ENCODE results near the gene ANKRD11.
"Not testable (repeated sequence)": the region's sequence is repeated elsewhere in the genome, so short reads cannot be mapped to it uniquely, and the experiment has no call there.

ANKRD11 gene

DNA sequence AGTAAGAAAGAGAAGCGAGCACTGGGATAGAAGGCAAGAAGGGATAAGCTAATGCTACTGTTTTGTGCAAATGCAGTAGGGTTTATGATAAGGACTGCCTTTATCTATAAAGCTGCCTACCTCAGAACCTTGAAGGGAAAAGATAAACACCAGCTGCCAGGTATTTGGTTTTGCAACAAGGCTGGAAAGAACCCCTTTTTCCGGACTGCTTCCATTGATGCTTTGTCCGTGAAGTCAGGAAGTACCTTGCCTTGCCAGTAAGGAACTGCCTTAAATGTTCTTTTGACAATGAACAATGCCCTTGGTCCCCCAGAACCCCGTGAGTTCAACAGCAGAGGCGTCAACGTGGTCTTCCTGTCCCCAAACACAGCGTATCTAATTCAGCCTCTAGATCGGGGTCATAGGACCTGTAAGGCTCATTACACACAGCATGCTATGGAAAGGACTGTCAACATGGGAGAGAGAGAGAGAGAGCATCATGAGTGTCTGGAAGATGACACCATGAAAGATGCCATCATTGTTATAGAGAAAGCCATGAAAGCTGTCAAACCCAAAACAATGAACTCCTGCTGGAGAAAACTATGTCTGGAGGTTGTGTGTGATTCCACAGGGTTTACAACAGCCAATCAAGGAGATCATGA lies 113.4 kb downstream of the ANKRD11 start:
- DNase-seq = no peak

DNA sequence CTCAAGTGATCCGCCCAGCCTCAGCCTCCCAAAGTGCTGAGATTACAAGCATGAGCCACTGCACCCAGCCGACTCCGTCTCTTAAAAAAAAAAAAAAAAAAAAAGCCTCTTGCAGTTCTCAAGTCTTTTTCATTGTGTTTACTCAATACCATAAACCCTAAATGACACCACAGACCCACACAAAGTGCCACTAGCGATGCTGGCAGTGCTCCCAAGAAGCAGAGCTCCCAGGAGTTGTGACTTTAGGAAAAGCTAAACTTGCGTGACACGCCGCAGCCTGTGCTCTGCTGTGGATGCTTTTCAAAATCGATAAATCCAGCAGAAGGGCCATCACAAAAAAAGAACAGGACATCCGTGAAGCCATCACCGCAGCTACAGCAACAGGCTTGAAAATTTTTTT lies 114.7 kb downstream of the ANKRD11 start:
- DNase-seq = no peak

DNA sequence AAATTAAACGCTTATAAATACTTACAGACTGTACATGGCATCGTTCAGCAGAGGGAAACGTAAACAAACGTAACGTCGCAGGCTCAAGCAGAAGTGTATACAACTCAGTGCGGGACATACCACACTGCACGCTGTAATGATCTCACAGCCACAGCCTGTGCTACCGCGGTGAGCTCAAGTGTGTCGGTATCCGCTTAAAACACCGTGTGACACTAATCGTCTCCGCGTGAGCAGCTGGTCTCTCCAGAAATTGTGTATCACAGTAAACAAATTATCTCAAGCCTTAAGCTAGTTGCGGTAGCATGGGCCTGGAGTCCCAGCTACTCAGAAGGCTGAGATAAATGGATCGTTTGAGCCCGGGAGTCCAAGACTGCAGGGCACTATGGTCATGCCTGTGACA lies 115.3 kb downstream of the ANKRD11 start:
- DNase-seq = no peak

DNA sequence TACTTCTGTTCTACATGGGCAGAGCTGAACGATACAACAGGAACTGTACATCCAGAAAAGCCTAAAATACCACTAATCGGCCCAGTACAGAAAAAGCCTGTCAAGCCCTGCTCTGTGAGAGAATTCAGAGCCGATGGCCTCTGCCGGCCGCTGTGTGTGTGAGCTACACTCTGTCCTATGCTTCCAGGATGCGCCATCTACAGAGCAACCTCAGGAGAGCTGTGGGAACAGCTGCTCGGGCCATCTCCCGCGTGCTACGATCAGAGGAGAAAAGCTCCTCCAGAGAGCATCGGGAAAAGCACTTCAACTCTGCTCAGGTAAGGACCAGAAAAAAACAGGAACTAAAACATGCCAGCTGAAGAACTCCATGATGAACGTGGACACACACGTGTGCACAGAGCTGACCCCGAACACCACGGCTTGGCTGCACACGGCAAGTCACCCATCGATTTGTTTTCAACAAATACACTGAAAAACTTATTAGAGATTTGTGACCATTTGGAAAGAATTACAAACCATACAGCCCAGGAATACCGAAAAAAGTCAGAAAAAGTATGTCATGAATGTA lies 115.9 kb downstream of the ANKRD11 start:
- no peak for DNase-seq

DNA sequence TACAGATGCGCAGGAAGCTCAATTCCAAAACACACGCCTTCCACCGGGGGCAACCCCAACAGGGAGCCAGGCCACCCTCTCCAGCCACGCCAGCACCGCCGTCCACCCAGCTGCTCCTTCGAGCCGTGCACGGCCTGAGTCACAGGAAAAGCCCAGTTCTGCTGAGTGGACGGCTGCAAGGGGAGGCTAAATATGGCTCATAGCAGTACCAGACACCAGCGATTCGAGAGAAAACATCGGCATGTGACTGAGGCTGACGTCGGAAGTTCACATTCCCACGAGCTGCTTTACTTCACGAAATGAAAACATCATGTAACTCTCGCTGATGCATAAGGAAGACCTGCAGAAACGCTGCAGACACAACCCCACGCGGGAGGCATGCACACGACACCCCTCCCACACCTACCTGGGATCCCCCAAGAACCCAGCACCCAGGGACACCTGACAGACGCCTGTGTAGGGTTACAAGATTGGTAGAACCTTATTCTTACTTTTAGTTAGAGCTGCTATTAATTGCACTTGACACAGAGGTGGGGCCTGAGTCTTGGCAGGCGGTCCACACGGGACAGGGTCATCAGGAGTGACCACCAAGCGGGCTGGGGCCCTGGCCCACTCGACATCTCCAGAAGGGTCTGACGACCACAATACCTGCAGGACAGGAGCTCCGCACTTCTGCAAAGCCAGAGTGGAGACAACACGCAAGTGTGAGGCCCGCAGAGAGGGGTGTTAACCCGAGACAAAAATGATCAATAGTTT lies 116.8 kb downstream of the ANKRD11 start:
- no peak for DNase-seq

DNA sequence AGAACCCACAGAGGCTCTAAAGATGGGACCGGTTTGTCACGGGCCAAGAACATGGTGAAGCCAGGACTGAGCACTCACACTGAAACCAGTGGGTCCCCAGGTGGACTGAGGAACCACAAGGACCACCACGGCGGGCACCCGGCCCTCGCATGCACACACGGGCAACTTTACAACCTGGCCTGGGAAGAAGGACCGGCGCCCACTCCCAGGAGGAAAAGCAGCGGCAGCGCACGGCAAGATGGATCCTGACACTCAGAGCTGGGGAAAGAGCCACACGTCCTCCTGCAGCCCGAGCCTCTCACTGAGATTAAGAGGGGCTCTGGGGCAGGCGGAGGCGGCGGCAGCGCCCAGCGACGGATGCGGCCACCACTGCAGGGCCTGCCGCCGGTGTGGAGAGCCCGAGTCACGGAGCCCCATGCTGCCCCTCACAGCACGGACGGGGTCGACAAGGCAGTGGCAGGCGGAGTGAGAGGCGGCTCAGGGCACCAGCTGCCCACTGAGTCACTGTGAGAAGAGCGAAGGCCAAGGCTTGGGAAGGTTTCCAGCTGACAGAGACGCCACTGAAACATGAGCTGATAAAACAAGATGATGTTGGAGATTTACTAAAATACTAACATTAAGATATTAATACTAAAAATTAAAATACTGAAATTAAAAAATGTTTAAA lies 118.3 kb downstream of the ANKRD11 start:
- DNase-seq = no peak

DNA sequence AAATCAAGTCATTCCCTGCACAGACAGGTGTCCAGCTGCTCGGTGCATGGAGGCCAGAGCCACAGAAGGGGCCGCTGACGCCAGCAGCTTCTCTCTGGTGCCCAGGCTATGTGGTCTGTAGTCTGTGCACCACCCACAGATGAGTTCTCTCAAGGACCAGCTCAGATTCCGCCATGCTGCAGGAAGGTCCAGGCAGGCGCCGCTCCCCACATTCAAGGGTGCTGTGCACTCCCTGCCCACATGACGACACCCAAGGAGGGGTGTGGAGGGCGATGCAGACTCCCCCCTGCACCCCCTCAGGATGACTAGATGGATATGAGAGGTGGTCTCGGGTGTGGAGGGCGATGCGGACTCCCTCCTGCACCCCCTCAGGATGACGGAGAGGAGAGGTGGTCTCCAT lies 119.0 kb downstream of the ANKRD11 start:
- no peak for DNase-seq

DNA sequence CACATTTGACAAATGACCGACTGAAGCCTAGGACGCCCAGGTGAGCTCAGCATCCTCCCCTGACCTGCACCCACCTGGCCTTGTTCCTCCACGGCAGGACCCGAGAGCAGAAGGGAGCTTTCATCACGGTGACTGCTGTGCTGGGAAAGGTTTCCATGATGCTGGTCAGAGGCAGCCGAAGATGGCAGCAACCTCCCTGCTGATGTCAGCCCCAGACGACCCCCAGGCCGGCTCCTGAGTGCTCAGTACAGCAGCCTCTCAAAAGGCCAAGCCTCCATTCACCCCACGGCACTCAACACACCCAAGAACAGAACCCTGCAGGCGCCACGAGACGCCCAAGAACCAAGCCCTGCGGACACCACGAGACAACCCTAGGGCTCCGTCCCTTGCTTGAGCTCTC lies 119.8 kb downstream of the ANKRD11 start:
- DNase-seq = no peak

DNA sequence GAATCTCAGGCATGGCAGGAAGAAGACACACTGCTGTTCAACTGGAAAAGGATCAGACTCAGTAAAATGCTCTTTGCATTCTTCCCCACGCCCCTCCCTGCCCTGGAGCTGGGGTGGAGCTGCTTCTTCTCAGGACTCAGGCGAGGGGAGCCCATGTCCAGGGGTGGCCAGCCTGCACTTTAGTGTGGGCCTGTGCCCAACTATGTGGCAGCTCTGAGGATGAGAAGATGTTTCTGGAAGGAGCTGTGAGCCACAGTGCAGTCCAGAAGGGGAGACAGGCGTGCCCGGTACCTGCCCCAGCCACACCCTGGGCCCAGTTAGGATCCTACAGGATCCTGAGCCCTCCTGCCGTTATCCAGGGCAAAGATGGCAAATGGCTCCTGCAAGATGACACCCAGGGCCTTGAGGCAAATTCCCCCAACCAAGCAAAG lies 120.3 kb downstream of the ANKRD11 start:
- DNase-seq = no peak

DNA sequence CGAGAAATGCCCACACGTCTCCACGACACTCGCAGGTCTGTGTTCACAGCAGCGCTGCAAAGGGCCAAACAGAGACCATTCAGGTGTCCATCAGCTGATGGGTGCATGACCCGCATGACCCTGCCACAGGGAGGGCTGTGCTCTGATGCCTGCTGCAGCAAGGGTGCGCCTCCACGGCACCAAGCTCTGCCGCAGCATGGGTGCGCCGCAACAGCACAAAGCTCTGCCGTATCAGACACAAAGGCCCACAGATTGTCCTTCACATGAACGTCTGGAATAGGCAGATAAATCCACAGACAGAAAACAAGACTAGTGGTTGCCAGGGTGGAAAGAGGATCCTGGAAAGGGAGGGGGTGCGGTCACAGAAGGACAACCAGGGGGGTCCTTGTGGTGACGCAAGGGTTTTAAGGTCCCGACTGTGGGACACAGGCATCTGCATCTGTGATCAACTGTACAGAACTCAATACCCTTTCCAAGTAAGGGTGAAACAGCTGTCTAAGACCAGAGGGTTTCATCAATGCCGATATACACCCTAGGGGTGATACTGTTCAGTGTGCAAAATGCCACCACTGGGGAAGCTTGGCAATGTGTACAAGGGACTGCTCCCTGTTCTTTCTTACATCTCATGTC lies 121.0 kb downstream of the ANKRD11 start:
- no peak for DNase-seq

DNA sequence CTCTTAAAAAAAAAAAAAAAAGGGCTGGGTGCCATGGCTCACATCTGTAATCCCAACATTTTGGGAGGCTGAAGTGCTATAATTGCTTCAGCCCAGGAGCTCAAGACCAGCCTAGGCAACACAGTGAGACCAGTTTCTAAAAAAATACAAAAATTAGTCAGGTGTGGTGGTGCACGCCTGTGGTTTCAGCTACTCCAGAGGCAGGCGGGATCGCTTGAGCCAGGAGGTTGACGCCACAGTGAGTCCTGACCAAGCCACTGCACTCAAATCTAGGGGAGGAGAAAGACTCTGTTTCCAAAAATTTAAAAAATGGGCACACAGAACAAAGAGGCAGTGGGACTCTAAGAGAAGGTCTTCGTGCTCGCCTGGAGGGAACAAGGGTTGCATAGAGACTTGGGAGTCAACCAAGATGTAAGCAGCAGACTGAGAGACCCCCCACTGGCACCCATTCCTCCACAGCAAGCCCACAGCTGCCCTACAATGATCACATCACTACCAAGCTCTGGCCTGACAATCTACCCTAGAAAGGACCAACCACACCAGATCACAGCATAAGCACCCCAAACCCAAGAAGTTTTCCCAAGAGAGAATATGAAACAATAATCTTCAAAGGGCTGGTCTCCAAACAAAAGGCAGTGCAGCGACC lies 121.6 kb downstream of the ANKRD11 start:
- no peak for DNase-seq

DNA sequence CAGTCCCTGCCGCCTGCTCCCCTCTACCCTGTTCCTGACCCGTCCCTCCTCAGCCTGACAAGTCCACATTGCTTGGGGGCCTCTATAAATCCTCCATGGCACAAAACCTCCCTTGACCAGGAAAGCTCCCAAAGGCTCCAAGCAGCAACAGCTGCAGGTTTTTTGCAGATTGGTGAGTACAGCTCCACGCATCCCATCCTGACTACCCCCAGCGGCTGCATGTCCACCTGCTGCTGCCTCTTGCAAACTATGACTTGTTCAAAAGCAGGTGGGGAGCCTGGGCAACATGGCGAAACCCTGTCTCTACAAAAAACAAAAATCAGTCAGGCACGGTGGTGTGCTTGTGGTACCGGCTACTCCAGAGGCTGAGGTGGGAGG lies 122.8 kb downstream of the ANKRD11 start:
- DNase-seq = no peak

DNA sequence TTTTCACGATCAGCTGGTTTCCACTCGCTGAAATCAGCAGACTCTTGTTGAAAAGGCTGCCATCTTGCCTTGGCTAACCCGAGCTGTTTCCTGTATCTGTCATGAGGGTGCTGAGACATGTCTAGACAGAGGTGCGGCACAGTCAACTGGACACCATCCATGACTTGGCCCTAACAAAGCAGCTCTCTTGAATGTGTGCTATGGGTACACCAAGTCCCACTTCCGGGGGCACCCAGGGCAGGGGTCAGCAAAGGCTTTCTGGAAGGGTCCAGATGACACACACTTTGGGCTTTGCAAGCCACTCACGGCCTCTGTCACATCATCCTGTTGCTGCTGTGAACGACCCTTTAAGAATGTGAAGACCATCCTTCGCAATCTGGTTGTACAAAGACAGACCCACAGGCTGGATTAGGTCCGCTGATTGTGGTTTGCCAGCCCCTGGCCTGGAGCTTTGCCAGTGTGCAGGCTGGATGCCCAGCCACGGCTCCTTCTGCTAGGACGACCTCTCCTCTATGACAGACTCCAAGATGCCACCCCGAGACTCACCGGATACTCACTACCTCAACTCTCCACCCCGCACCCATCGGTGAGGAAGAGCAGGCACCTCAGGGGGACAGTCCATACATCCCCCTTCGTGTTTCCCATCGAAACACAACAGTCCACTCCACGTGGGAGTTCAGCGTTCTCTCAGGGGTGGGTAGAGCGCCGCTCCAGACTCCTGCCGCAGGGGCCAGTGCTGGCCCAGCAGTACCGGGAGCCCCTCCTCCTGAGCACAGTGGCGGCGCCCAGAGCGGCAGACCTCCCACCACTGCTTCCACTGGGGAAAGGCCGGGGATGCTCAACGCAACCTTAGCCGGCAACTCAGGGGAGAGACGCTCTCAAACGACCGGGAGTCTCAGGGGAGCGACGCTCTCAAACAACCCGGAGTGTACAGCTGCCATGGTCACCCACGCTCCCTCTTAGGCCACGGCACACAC lies 123.5 kb downstream of the ANKRD11 start:
- DNase-seq = no peak

DNA sequence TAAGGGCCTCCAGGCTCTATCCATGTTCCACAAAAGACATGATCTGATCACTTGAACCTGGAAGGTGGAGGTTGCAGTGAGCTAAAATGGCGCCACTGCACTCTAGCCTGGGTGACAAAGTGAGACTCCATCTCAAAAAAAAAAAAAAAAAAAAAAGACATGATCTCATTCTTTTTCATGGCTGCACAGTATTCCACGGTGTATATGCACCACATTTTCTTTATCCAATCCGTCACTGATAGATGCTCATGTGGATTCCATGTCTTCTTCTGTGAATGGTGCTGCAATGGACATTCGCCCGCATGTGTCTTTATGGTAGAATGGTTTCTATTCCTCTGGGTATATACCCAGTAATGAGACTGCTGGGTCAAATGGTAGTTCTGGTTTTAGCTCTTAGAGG lies 124.4 kb downstream of the ANKRD11 start:
- DNase-seq = no peak

DNA sequence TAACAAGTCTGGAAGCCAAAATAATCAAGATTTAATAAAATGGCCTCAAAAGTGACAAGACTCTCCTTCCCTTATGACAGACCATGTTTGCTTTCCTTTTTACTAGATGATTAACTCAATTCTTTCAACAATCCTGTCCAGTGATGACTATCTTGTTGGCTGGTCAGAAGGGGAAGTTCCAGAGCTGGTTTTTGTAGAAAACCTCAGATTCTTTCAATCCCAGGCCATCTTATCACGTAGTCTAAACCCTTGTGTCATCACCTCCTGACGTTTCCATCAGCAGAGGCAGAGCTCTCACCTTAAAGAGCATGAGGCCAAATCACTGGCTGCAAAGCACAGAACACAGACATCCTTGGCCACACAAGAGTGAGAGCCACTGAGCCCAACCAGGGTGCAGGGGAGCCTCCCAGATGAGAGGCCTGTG lies 125.3 kb downstream of the ANKRD11 start:
- DNase-seq = no peak

DNA sequence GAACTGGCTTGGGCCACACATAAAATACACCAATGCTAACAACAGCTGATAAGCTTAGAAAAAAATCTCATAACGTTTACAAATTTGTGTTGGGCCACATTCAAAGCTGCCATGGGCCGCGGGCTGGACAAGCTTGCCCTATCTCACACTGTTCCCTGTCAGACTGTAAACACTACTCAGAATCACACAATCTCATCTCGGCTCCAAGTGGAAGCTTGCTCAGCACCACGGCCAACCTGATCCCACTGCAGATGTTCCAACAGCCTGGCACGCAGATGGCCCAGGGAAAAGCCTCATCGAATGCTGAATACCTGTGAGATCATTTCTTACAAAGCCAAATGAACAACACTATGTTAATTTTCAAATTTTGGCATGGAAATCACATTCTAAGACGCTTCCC lies 125.8 kb downstream of the ANKRD11 start:
- no peak for DNase-seq

DNA sequence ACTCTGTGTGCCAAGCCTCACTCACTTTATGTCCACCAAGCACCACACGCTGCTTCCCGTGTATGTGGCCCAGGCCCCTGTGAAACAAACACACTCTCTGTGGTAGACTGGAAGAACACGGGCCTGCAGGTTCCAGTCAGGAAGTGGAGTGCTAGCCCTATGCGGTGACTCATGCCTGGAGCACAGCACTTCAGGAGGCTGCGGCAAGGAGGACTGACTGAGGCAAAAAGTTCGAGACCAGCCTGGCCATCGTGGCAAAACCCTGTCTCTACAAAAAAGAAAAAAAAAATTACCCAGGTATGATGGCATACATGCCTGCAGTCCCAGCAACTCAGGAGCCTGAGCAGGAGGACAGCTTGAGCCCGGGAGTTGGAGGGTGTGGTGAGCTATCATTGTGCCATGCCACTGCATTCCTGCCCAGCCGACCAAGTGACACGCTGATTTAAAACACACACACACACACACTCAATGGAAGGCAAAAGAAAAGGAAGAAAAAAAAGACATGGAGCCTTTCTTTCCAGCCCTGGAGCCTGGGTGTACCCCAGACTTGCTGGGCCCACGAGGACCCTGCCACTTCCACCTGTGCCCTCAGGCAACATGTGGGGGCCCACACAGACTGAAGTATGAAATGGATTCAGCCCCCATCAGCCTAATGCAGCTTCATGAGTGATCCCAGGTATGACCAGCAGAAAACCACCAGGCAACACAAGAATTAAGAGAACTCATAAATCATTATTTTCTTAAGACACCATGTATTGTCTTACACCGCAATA lies 126.6 kb downstream of the ANKRD11 start:
- DNase-seq = no peak

DNA sequence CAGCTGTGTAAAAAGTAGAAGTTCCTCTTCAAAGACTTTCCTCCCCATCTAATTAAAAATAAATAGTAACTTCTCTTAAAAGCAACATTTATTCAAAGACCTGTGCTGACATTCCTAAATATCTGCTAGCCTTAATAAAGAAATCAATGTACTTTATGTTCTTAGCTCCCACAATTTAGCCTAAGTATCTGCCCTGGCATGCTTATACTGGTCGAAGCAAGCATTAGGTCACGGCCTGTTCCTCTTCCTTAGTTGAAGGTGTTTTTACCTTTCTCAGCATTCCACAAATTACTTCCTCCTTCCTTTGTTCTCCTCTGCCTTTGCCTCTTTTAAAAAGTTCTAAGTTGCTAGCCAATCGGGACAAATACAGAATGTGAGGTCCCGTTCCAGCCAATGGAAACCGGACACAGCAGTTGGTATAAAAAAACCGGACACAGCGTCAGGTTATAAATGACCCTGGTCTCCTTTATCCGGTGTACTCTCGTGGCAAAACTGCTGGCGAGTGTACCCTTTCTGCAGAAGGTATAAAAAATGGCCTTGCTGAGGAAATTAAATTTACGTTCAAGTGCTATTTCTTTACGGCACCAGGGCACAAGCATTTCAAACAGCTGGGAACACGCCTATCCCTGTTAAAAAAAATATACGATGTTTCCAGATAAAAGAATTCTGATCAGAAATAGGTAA lies 127.7 kb downstream of the ANKRD11 start:
- DNase-seq = not testable (repeated sequence)

DNA sequence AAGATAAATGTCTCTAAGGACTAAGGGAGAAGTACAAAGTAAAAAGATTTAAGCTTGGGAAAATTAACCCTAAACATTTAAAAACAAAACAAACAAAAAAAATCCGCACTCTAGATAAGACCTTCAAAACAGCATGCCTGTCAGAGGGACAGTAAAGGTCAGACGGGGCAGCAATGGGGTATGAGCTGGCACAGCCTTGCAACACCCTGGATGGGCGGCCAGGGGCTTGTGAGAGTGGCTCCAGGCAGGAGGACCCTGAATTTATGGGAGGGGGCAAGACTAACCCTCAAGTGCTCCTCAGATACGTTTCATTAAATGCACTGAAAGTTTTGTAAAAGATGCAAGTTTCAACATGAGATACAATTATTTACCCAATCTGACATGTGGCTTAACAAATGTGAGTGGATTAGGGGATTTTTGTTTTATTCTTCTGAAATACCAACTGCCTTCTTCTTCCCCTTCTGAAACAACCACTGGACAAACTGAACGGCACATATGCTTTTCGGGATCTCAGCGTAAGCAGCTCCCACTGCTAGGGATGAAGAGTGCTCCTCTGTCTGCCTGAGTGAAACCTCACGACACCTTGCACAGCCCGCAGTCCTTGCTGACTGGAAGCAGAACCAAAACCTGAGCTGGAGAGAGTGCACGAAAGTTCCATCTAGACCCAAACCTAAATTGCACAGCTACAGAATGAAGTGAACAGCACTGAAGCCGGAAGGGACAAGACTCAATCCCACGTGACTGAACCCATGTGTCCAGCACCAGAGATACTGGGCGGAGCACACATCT lies 128.4 kb downstream of the ANKRD11 start:
- DNase-seq = no peak
